ENCODE measurements around the gene C6orf52.
"Not testable (repeated sequence)": the region's sequence is repeated elsewhere in the genome, so short reads cannot be mapped to it uniquely, and the experiment has no call there.

C6orf52 gene

GRCh38 chr6:10682355-10682988 is 11.9 kb downstream of the C6orf52 start:
- H3K9me3 ChIP-seq (ENCODE audit: control insufficient read depth in 2 of 2, low read length in 2 of 2): no peaks in the 10 kb centered on the region
- H3K27ac ChIP-seq (ENCODE audit: low read depth in 2 of 2, low read length in 2 of 2): no peak overlapping the region
- H3K4me3 ChIP-seq (ENCODE audit: low read length in 2 of 2): no peak overlapping the region
- H3K4me1 ChIP-seq (ENCODE audit: control insufficient read depth in 2 of 2, insufficient read depth in 2 of 2, low read length in 2 of 2): no peaks in the 10 kb centered on the region
- no peaks in the 10 kb centered on the region for H3K36me3 ChIP-seq (ENCODE audit: control insufficient read depth in 2 of 2, insufficient read depth in 2 of 2, low read length in 2 of 2)
- H3K9ac ChIP-seq (ENCODE audit: low read depth in 1 of 2, low read length in 2 of 2): no peak overlapping the region
- no peaks in the 10 kb centered on the region for H3K27me3 ChIP-seq (ENCODE audit: control insufficient read depth in 2 of 2, insufficient read depth in 2 of 2, low read length in 2 of 2)

GRCh38 chr6:10681795-10682194 is 12.6 kb downstream of the C6orf52 start:
- no peak overlapping the region for H3K4me3 ChIP-seq (ENCODE audit: low read length in 2 of 2)
- no peak overlapping the region for H3K9ac ChIP-seq (ENCODE audit: low read depth in 1 of 2, low read length in 2 of 2)
- H3K9me3 ChIP-seq (ENCODE audit: control insufficient read depth in 2 of 2, low read length in 2 of 2): no peaks in the 10 kb centered on the region
- no peaks in the 10 kb centered on the region for H3K27me3 ChIP-seq (ENCODE audit: control insufficient read depth in 2 of 2, insufficient read depth in 2 of 2, low read length in 2 of 2)
- no peaks in the 10 kb centered on the region for H3K36me3 ChIP-seq (ENCODE audit: control insufficient read depth in 2 of 2, insufficient read depth in 2 of 2, low read length in 2 of 2)
- H3K4me1 ChIP-seq (ENCODE audit: control insufficient read depth in 2 of 2, insufficient read depth in 2 of 2, low read length in 2 of 2): no peaks in the 10 kb centered on the region
- H3K27ac ChIP-seq (ENCODE audit: low read depth in 2 of 2, low read length in 2 of 2): no peak overlapping the region

- H3K36me3 ChIP-seq (ENCODE audit: control insufficient read depth in 2 of 2, insufficient read depth in 2 of 2, low read length in 2 of 2): no peaks in the 10 kb centered on the region
- no peak overlapping the region for H3K9ac ChIP-seq (ENCODE audit: low read depth in 1 of 2, low read length in 2 of 2)
- no peaks in the 10 kb centered on the region for H3K4me1 ChIP-seq (ENCODE audit: control insufficient read depth in 2 of 2, insufficient read depth in 2 of 2, low read length in 2 of 2)
- H3K27ac ChIP-seq (ENCODE audit: low read depth in 2 of 2, low read length in 2 of 2): no peak overlapping the region
- H3K27me3 ChIP-seq (ENCODE audit: control insufficient read depth in 2 of 2, insufficient read depth in 2 of 2, low read length in 2 of 2): no peaks in the 10 kb centered on the region
- no peak overlapping the region for H3K4me3 ChIP-seq (ENCODE audit: low read length in 2 of 2)
- no peaks in the 10 kb centered on the region for H3K9me3 ChIP-seq (ENCODE audit: control insufficient read depth in 2 of 2, low read length in 2 of 2)
These were observed 16.0 kb downstream of the C6orf52 start for GRCh38 chr6:10678456-10678855.

GRCh38 chr6:10676403-10676802 is 18.0 kb downstream of the C6orf52 start:
- Histone ChIP-seq H3K4me3 (ENCODE audit: low read length in 2 of 2) (no peak overlapping the region), H3K9me3 (ENCODE audit: control insufficient read depth in 2 of 2, low read length in 2 of 2) (no peaks in the 10 kb centered on the region), H3K36me3 (ENCODE audit: control insufficient read depth in 2 of 2, insufficient read depth in 2 of 2, low read length in 2 of 2) (no peaks in the 10 kb centered on the region), H3K4me1 (ENCODE audit: control insufficient read depth in 2 of 2, insufficient read depth in 2 of 2, low read length in 2 of 2) (no peaks in the 10 kb centered on the region), H3K27me3 (ENCODE audit: control insufficient read depth in 2 of 2, insufficient read depth in 2 of 2, low read length in 2 of 2) (no peaks in the 10 kb centered on the region), H3K27ac (ENCODE audit: low read depth in 2 of 2, low read length in 2 of 2) (no peak overlapping the region), H3K9ac (ENCODE audit: low read depth in 1 of 2, low read length in 2 of 2) (no peak overlapping the region)

GRCh38 chr6:10668126-10668917 is 26.1 kb downstream of the C6orf52 start:
- H3K36me3 ChIP-seq (ENCODE audit: control insufficient read depth in 2 of 2, insufficient read depth in 2 of 2, low read length in 2 of 2): no peaks in the 10 kb centered on the region
- H3K27me3 ChIP-seq (ENCODE audit: control insufficient read depth in 2 of 2, insufficient read depth in 2 of 2, low read length in 2 of 2): peaks cover 0 to 4% of the 10 kb centered on the region in 2 donors
- no peak overlapping the region for H3K4me3 ChIP-seq (ENCODE audit: low read length in 2 of 2)
- no peak overlapping the region for H3K27ac ChIP-seq (ENCODE audit: low read depth in 2 of 2, low read length in 2 of 2)
- no peak overlapping the region for H3K9ac ChIP-seq (ENCODE audit: low read depth in 1 of 2, low read length in 2 of 2)
- H3K4me1 ChIP-seq (ENCODE audit: control insufficient read depth in 2 of 2, insufficient read depth in 2 of 2, low read length in 2 of 2): no peaks in the 10 kb centered on the region
- H3K9me3 ChIP-seq (ENCODE audit: control insufficient read depth in 2 of 2, low read length in 2 of 2): no peaks in the 10 kb centered on the region

GRCh38 chr6:10665595-10665994 is 28.8 kb downstream of the C6orf52 start:
- not testable (repeated sequence) for H3K27me3 ChIP-seq (ENCODE audit: control insufficient read depth in 2 of 2, insufficient read depth in 2 of 2, low read length in 2 of 2); H3K36me3 ChIP-seq (ENCODE audit: control insufficient read depth in 2 of 2, insufficient read depth in 2 of 2, low read length in 2 of 2); H3K9me3 ChIP-seq (ENCODE audit: control insufficient read depth in 2 of 2, low read length in 2 of 2); H3K4me3 ChIP-seq (ENCODE audit: low read length in 2 of 2); H3K27ac ChIP-seq (ENCODE audit: low read depth in 2 of 2, low read length in 2 of 2); H3K9ac ChIP-seq (ENCODE audit: low read depth in 1 of 2, low read length in 2 of 2); H3K4me1 ChIP-seq (ENCODE audit: control insufficient read depth in 2 of 2, insufficient read depth in 2 of 2, low read length in 2 of 2)

- Histone ChIP-seq H3K9me3 (ENCODE audit: control insufficient read depth in 2 of 2, low read length in 2 of 2) (no peaks in the 10 kb centered on the region), H3K36me3 (ENCODE audit: control insufficient read depth in 2 of 2, insufficient read depth in 2 of 2, low read length in 2 of 2) (no peaks in the 10 kb centered on the region), H3K4me3 (ENCODE audit: low read length in 2 of 2) (no peak overlapping the region), H3K27ac (ENCODE audit: low read depth in 2 of 2, low read length in 2 of 2) (no peak overlapping the region), H3K9ac (ENCODE audit: low read depth in 1 of 2, low read length in 2 of 2) (no peak overlapping the region), H3K4me1 (ENCODE audit: control insufficient read depth in 2 of 2, insufficient read depth in 2 of 2, low read length in 2 of 2) (no peaks in the 10 kb centered on the region), H3K27me3 (ENCODE audit: control insufficient read depth in 2 of 2, insufficient read depth in 2 of 2, low read length in 2 of 2) (peaks cover 0 to 3% of the 10 kb centered on the region in 2 donors)
These were observed 31.7 kb downstream of the C6orf52 start for GRCh38 chr6:10662742-10663141.

- Histone ChIP-seq H3K36me3 (ENCODE audit: control insufficient read depth in 2 of 2, insufficient read depth in 2 of 2, low read length in 2 of 2) (no peaks in the 10 kb centered on the region), H3K4me1 (ENCODE audit: control insufficient read depth in 2 of 2, insufficient read depth in 2 of 2, low read length in 2 of 2) (no peaks in the 10 kb centered on the region), H3K9ac (ENCODE audit: low read depth in 1 of 2, low read length in 2 of 2) (no peak overlapping the region), H3K27me3 (ENCODE audit: control insufficient read depth in 2 of 2, insufficient read depth in 2 of 2, low read length in 2 of 2) (peaks cover 0 to 3% of the 10 kb centered on the region in 2 donors), H3K9me3 (ENCODE audit: control insufficient read depth in 2 of 2, low read length in 2 of 2) (no peaks in the 10 kb centered on the region), H3K27ac (ENCODE audit: low read depth in 2 of 2, low read length in 2 of 2) (no peak overlapping the region), H3K4me3 (ENCODE audit: low read length in 2 of 2) (no peak overlapping the region)
These were observed 32.2 kb downstream of the C6orf52 start for GRCh38 chr6:10662207-10662606.

- not testable (repeated sequence) for H3K9ac ChIP-seq (ENCODE audit: low read depth in 1 of 2, low read length in 2 of 2); H3K27me3 ChIP-seq (ENCODE audit: control insufficient read depth in 2 of 2, insufficient read depth in 2 of 2, low read length in 2 of 2); H3K9me3 ChIP-seq (ENCODE audit: control insufficient read depth in 2 of 2, low read length in 2 of 2); H3K36me3 ChIP-seq (ENCODE audit: control insufficient read depth in 2 of 2, insufficient read depth in 2 of 2, low read length in 2 of 2); H3K4me3 ChIP-seq (ENCODE audit: low read length in 2 of 2); H3K4me1 ChIP-seq (ENCODE audit: control insufficient read depth in 2 of 2, insufficient read depth in 2 of 2, low read length in 2 of 2); H3K27ac ChIP-seq (ENCODE audit: low read depth in 2 of 2, low read length in 2 of 2)
These were observed 33.8 kb downstream of the C6orf52 start for GRCh38 chr6:10660431-10661191.

- Histone ChIP-seq H3K4me3 (ENCODE audit: low read length in 2 of 2) (peak overlapping the region in 1 of 2 donors; percentile 57), H3K9ac (ENCODE audit: low read depth in 1 of 2, low read length in 2 of 2) (no peak overlapping the region), H3K36me3 (ENCODE audit: control insufficient read depth in 2 of 2, insufficient read depth in 2 of 2, low read length in 2 of 2) (no peaks in the 10 kb centered on the region), H3K27me3 (ENCODE audit: control insufficient read depth in 2 of 2, insufficient read depth in 2 of 2, low read length in 2 of 2) (peaks cover 0 to 3% of the 10 kb centered on the region in 2 donors), H3K4me1 (ENCODE audit: control insufficient read depth in 2 of 2, insufficient read depth in 2 of 2, low read length in 2 of 2) (no peaks in the 10 kb centered on the region), H3K9me3 (ENCODE audit: control insufficient read depth in 2 of 2, low read length in 2 of 2) (no peaks in the 10 kb centered on the region), H3K27ac (ENCODE audit: low read depth in 2 of 2, low read length in 2 of 2) (no peak overlapping the region)
These were observed 34.6 kb downstream of the C6orf52 start for GRCh38 chr6:10659699-10660348.

All from mucosa of rectum (tissue), 2 donors.